Measurements from ENCODE around the gene CNN2.

CNN2 gene

DNA sequence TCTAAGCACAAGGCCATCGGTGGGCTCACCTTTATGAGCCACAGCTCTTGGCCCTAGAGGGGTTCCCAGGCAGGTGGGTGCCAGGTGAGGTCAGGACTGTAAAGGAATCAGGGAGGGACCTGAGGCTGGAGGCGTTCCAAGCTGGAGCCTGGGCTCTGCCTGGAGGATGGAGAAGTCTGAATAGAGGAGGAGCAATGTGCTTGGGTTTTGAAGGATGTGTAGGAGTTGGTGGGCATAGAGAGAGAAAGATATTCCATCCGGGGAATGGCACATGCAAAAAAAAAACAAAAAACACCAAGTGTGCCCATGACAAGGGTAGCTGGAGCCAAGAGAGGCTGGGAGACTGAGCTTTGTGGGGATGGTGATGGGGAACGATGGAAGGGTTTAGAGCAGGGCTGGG is 23.8 kb upstream of the CNN2 start:
- Mint-ChIP-seq H3K4me1 (peaks cover 16% of the 10 kb centered on the region), H3K27me3 (ENCODE audit: low read depth, poor library complexity) (peaks cover 41% of the 10 kb centered on the region), H3K4me3 (no peak overlapping the region), H3K9me3 (no peaks in the 10 kb centered on the region), H3K36me3 (ENCODE audit: low read depth) (peaks cover 8% of the 10 kb centered on the region), H3K27ac (no peak overlapping the region)
- TF ChIP-seq, protein P1, sequence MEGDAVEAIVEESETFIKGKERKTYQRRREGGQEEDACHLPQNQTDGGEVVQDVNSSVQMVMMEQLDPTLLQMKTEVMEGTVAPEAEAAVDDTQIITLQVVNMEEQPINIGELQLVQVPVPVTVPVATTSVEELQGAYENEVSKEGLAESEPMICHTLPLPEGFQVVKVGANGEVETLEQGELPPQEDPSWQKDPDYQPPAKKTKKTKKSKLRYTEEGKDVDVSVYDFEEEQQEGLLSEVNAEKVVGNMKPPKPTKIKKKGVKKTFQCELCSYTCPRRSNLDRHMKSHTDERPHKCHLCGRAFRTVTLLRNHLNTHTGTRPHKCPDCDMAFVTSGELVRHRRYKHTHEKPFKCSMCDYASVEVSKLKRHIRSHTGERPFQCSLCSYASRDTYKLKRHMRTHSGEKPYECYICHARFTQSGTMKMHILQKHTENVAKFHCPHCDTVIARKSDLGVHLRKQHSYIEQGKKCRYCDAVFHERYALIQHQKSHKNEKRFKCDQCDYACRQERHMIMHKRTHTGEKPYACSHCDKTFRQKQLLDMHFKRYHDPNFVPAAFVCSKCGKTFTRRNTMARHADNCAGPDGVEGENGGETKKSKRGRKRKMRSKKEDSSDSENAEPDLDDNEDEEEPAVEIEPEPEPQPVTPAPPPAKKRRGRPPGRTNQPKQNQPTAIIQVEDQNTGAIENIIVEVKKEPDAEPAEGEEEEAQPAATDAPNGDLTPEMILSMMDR (IDR thresholded peaks at IDR 0.05): no peak
- no peak for DNase-seq

DNA sequence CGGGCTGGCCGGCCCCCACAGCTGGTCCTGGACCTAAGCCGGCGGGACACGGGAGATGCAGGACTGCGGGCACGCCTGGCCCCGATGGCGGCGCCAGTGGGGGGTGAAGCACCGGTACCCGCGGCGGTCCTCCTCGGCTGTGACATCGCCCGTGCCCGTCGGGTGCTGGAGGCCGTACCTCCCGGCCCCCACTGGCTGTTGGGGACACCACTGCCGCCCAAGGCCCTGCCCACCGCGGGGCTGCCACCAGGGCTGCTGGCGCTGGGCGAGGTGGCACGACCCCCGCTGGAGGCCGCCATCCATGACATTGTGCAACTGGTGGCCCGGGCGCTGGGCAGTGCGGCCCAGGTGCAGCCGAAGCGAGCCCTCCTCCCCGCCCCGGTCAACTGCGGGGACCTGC is 23.1 kb upstream of the CNN2 start:
- no peak overlapping the region for H3K4me3 Mint-ChIP-seq
- TF ChIP-seq, protein P1 (IDR thresholded peaks at IDR 0.05): no peak
- DNase-seq: no peak
- H3K9me3 Mint-ChIP-seq: no peaks in the 10 kb centered on the region
- peaks cover 9% of the 10 kb centered on the region for H3K4me1 Mint-ChIP-seq
- no peak overlapping the region for H3K27ac Mint-ChIP-seq
- peaks cover 34% of the 10 kb centered on the region for H3K27me3 Mint-ChIP-seq (ENCODE audit: low read depth, poor library complexity)
- peaks cover 8% of the 10 kb centered on the region for H3K36me3 Mint-ChIP-seq (ENCODE audit: low read depth)

DNA sequence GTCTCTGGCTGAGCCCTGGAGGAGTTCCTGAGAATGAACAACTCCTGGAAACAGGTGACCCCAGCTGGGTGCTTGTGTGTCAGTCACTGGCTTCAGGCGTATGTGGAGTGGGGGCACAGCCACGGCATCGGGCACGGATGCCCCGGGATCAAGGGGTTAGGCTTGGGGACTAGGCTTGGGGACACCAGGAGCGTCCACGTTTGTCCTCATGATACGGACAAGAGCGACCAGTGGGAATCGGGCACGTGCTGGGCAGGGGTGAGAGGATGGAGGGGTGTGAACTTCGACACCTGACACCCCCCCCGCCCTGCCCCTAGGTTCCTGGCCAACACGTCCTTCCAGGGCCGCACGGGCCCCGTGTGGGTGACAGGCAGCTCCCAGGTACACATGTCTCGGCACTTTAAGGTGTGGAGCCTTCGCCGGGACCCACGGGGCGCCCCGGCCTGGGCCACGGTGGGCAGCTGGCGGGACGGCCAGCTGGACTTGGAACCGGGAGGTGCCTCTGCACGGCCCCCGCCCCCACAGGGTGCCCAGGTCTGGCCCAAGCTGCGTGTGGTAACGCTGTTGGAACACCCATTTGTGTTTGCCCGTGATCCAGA is 22.1 kb upstream of the CNN2 start:
- H3K9me3 Mint-ChIP-seq: no peaks in the 10 kb centered on the region
- H3K4me3 Mint-ChIP-seq: no peak overlapping the region
- H3K4me1 Mint-ChIP-seq: peaks cover under 1% of the 10 kb centered on the region
- DNase-seq: no peak
- H3K36me3 Mint-ChIP-seq (ENCODE audit: low read depth): peaks cover 8% of the 10 kb centered on the region
- H3K27me3 Mint-ChIP-seq (ENCODE audit: low read depth, poor library complexity): peaks cover 24% of the 10 kb centered on the region
- TF ChIP-seq, protein P1 (IDR thresholded peaks at IDR 0.05): no peak
- no peak overlapping the region for H3K27ac Mint-ChIP-seq

DNA sequence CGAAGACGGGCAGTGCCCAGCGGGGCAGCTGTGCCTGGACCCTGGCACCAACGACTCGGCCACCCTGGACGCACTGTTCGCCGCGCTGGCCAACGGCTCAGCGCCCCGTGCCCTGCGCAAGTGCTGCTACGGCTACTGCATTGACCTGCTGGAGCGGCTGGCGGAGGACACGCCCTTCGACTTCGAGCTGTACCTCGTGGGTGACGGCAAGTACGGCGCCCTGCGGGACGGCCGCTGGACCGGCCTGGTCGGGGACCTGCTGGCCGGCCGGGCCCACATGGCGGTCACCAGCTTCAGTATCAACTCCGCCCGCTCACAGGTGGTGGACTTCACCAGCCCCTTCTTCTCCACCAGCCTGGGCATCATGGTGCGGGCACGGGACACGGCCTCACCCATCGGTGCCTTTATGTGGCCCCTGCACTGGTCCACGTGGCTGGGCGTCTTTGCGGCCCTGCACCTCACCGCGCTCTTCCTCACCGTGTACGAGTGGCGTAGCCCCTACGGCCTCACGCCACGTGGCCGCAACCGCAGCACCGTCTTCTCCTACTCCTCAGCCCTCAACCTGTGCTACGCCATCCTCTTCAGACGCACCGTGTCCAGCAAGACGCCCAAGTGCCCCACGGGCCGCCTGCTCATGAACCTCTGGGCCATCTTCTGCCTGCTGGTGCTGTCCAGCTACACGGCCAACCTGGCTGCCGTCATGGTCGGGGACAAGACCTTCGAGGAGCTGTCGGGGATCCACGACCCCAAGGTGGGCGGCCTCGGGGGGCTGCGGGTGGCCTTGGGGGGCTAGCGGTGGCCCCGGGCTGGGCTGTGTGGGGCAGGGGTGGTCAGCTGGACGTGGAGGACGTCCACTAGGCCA is 21.4 kb upstream of the CNN2 start:
- Mint-ChIP-seq H3K27me3 (ENCODE audit: low read depth, poor library complexity) (peaks cover 17% of the 10 kb centered on the region), H3K9me3 (no peaks in the 10 kb centered on the region), H3K4me3 (no peak overlapping the region)

DNA sequence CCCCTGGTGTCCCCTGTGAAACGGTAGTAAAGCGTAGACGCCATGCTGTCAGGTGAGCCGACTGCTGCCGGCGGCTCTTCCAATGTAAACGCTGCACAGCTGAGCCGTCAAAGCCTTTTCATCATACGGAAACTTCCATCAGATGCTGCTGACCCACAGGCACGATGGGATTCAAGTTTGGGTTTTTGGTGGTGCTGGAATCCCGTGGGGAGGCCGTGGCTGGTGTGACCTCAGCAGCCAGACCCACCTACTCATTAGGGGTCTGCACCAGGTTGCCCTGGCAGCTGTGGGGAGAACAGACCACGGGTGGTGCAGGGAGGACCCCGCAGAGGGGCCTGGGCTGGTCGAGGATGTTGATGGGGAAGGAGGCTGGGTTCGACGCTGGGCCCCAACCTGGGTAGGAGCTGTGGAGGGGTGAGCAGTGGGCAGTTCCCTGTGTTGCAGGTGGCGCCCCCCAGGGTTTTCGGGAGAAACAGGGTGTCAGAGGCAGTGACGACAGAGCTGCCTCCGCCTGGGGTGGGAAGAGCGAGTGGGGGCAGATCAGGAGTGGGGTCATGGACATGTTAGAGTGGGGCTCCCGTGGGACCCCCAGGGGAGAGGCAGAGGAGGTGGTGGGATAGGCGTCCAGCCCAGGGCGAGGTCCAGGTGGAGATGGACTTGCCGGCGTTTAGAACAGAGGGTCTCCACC is 19.6 kb upstream of the CNN2 start:
- DNase-seq: no peak
- no peak overlapping the region for H3K4me3 Mint-ChIP-seq
- H3K9me3 Mint-ChIP-seq: no peaks in the 10 kb centered on the region
- peaks cover 8% of the 10 kb centered on the region for H3K36me3 Mint-ChIP-seq (ENCODE audit: low read depth)
- H3K27ac Mint-ChIP-seq: peak overlapping the region; percentile 42
- peaks cover 5% of the 10 kb centered on the region for H3K27me3 Mint-ChIP-seq (ENCODE audit: low read depth, poor library complexity)
- TF ChIP-seq, protein P1 (IDR thresholded peaks at IDR 0.05): no peak
- no peaks in the 10 kb centered on the region for H3K4me1 Mint-ChIP-seq

More for the DNA sequence above, 21.4 kb upstream of the CNN2 start:
- DNase-seq: no peak
- Mint-ChIP-seq H3K27ac (no peak overlapping the region), H3K4me1 (no peaks in the 10 kb centered on the region), H3K36me3 (ENCODE audit: low read depth) (peaks cover 8% of the 10 kb centered on the region)
- TF ChIP-seq, protein P1 (IDR thresholded peaks at IDR 0.05): no peak
